CMK (cell line): Measurements from ENCODE around the gene TTLL5.

Experiments
- DNase-seq: peaks from one replicate; pipeline ENCODE4 v3.0.0-alpha.2; 2010; ENCODE audit warnings: low read depth

Gene TTLL5

GRCh38 chr14:75993567-75994041 is 332.6 kb downstream of the TTLL5 start:
- no peak for DNase-seq

GRCh38 chr14:75995372-75996041 is 334.5 kb downstream of the TTLL5 start:
- no peak for DNase-seq

DNA sequence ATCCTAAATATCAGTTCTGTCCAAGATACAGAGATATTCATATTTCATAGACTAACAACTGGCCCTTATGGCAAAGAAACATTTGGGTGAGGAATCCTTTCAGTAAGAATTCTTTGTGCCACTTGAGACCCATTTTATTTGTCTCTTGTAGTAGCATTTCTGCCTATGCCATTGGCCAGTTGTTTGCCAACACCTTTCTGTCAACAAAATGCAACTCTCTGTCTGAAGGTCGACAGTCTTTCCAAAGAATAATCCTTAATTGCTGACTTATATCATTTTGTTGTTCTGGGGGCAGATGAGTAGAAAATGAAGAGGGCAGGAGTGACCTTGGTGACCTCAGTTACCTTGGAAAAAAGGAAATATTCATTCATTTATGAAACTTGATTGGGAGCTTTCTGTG is 335.4 kb downstream of the TTLL5 start:
- DNase-seq = no peak

DNA sequence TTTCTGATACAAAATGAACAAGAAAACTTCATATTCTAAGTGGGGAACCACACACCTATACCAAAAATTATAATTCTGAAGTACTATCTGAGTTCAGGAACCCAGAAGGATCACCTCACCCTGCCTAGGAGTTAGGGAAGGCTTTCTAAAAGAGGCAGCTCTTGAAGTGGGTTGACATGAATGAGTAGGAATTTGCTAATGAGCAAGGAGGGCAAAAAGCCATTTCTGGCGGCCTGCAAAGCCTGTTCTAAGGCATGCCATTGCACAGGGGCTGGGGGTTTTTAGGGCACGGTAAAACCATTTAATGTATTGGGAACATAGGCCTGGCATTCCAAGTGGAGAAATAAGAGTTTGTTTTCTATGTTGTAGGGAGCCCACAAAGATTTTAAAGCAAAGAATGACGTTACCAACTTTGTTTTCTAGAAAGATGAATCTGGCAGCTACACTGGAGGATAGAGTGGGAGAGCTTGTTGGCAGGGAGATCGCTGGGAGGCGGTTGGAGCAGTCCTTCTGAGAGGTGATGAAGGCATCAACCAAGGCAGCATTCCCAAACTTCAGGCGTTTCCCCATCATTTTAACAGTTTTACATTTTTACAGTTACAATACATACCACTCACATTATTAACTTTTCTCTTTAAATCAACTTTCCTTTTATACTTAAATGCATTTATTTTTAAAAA is 338.6 kb downstream of the TTLL5 start:
- DNase-seq = no peak

DNA sequence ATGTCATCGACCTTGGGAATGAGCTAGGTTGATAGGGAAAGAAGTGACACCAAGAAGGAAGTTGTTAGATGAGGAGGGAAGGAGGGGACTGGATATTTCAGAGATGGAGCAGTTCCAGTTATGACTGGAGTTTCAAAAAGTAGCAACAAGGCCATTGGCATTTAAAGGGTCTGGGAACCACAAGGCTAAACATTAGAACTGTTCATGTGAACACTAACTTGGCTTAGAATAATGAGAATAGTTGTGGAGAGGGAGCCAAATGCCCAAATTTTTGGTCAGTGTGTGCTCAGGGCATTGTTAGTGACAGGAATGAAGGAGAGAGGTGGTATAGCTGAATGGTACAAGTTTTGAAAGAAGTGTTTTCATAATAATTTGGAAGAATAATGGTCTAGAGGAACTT is 341.3 kb downstream of the TTLL5 start:
- no peak for DNase-seq
